ENCODE data around the gene CGAS. TPM values are rescaled to one million over a fixed set of nuclear protein-coding genes. Genes with fewer than 3 reads are reported as not detected.

Gene CGAS
- polyA plus RNA-seq, 1 donor from 2014 or later: 0.53 TPM

- Histone ChIP-seq H3K27ac (ENCODE audit: low read length) (no peak overlapping the region), H3K27me3 (ENCODE audit: insufficient read depth, low read depth, low read length) (no peaks in the 10 kb centered on the region), H3K4me3 (ENCODE audit: low read length) (no peak overlapping the region), H3K9me2 (ENCODE audit: insufficient read depth, low read length) (no peaks in the 10 kb centered on the region), H3K9me3 (ENCODE audit: low read length) (no peaks in the 10 kb centered on the region), H3K79me2 (replicated peaks; ENCODE audit: insufficient read depth, low read length) (no peaks in the 10 kb centered on the region), H3K4me2 (ENCODE audit: low read length) (no peak overlapping the region), H3K36me3 (ENCODE audit: insufficient read depth, low read length) (no peaks in the 10 kb centered on the region), H3K9ac (ENCODE audit: low read length) (no peak overlapping the region), H4K20me1 (ENCODE audit: insufficient read depth) (no peaks in the 10 kb centered on the region), H3F3A (ENCODE audit: insufficient read depth, low read length, poor library complexity, severe bottlenecking) (no peaks in the 10 kb centered on the region), H2AFZ (ENCODE audit: low read depth, low read length) (no peak overlapping the region)
- TF ChIP-seq RAD21 (conservative IDR thresholded peaks at IDR 0.05): no peak
- no peak for TF ChIP-seq TAF1 (IDR thresholded peaks at IDR 0.05; ENCODE audit: low read depth)
- TF ChIP-seq SMC3 (conservative IDR thresholded peaks at IDR 0.05; ENCODE audit: poor library complexity): no peak
- TF ChIP-seq MXI1 (conservative IDR thresholded peaks at IDR 0.05; ENCODE audit: poor library complexity, severe bottlenecking): no peak
- TF ChIP-seq CTCF (IDR thresholded peaks at IDR 0.05; ENCODE audit: poor library complexity, severe bottlenecking): no peak
- TF ChIP-seq EZH2 (IDR thresholded peaks at IDR 0.05; ENCODE audit: borderline replicate concordance, insufficient read depth, low read length, poor library complexity, severe bottlenecking): no peak
- no peak for TF ChIP-seq EP300 (conservative IDR thresholded peaks at IDR 0.05; ENCODE audit: poor library complexity, severe bottlenecking)
- TF ChIP-seq REST (IDR thresholded peaks at IDR 0.05; ENCODE audit: borderline replicate concordance): no peak
- TF ChIP-seq POLR2AphosphoS5 (IDR thresholded peaks at IDR 0.05): no peak
Measured at GRCh38 chr6:73418081-73418741, 33.9 kb downstream of the CGAS start.

GRCh38 chr6:73413102-73413501 lies 39.0 kb downstream of the CGAS start:
- Histone ChIP-seq H3K27me3 (ENCODE audit: insufficient read depth, low read depth, low read length) (no peaks in the 10 kb centered on the region), H3K27ac (ENCODE audit: low read length) (no peak overlapping the region), H3K4me3 (ENCODE audit: low read length) (no peak overlapping the region), H3K36me3 (ENCODE audit: insufficient read depth, low read length) (no peaks in the 10 kb centered on the region), H3K9me3 (ENCODE audit: low read length) (no peaks in the 10 kb centered on the region), H3F3A (ENCODE audit: insufficient read depth, low read length, poor library complexity, severe bottlenecking) (no peaks in the 10 kb centered on the region), H3K4me2 (ENCODE audit: low read length) (no peak overlapping the region), H3K79me2 (replicated peaks; ENCODE audit: insufficient read depth, low read length) (no peaks in the 10 kb centered on the region), H2AFZ (ENCODE audit: low read depth, low read length) (no peak overlapping the region), H3K9ac (ENCODE audit: low read length) (no peak overlapping the region), H4K20me1 (ENCODE audit: insufficient read depth) (no peaks in the 10 kb centered on the region), H3K9me2 (ENCODE audit: insufficient read depth, low read length) (no peaks in the 10 kb centered on the region)
- TF ChIP-seq EZH2 (IDR thresholded peaks at IDR 0.05; ENCODE audit: borderline replicate concordance, insufficient read depth, low read length, poor library complexity, severe bottlenecking): no peak
- no peak for TF ChIP-seq TAF1 (IDR thresholded peaks at IDR 0.05; ENCODE audit: low read depth)
- TF ChIP-seq RAD21 (conservative IDR thresholded peaks at IDR 0.05): no peak
- no peak for TF ChIP-seq SMC3 (conservative IDR thresholded peaks at IDR 0.05; ENCODE audit: poor library complexity)
- TF ChIP-seq MXI1 (conservative IDR thresholded peaks at IDR 0.05; ENCODE audit: poor library complexity, severe bottlenecking): no peak
- no peak for TF ChIP-seq REST (IDR thresholded peaks at IDR 0.05; ENCODE audit: borderline replicate concordance)
- no peak for TF ChIP-seq EP300 (conservative IDR thresholded peaks at IDR 0.05; ENCODE audit: poor library complexity, severe bottlenecking)
